Measurements from ENCODE around the gene RASGRP2.

Gene RASGRP2

DNA sequence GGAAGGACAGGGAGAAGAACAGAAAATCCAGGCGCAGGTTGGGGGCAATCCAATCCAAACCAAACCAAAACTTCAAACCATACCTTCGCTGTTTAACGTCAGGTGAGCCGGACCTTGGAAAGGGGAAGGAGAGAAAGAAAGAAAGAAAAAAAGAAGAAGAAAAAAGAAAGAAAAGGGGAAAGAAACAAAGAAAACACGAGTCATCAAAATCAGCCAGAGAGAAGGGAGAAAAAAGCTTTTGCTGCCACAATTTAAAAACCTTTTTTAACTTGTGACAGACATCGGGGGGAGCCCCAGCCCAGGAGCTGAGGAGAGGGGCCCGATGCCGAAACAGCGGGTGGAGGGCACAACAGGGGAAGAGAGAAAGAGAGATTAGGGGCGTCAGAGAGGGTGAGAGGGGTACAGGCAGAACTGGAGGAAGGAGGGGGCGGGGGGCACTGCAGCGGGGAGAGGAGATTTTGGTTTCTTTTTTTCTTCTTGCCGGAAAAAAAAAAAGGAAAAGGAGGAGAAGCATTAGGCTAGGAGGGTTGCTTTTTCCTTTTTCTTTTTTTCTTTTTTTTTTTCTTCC, 51.1 kb downstream of the RASGRP2 start:
- no peaks in the 10 kb centered on the region for H3K9me3 ChIP-seq (replicated peaks; ENCODE audit: low read length)
- peaks cover 58% of the 10 kb centered on the region for H3K27me3 ChIP-seq (ENCODE audit: control insufficient read depth, insufficient read depth, low read length)
- H3K4me1 ChIP-seq (ENCODE audit: control insufficient read depth, insufficient read depth, low read length), result peaks cover 6% of the 10 kb centered on the region
- H3K9ac ChIP-seq (ENCODE audit: low read depth, low read length), result no peak overlapping the region
- H3K36me3 ChIP-seq (ENCODE audit: insufficient read depth, low read length), result no peaks in the 10 kb centered on the region
- H3K4me2 ChIP-seq (ENCODE audit: low read length), result no peak overlapping the region
- H3K4me3 ChIP-seq (ENCODE audit: low read length), result no peak overlapping the region

DNA sequence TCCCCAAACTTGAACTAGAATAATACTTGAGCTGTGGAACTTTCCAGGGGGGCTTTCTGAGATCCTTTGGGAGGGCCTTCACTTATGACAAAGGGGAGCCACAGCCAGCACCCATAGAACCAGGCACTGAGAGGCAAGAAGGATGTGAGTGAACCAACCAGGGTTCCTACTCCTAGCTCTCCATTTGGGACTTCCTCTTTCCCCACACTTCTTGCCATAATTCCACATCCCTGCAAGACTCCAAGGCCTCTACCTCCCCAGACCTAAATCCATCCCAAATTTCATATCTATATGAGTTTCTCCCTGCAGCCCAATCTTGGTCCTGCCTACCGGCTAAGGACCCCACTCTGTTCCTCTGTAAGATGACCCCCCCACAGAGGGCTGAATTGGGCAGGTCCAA, 52.4 kb downstream of the RASGRP2 start:
- no peak overlapping the region for H3K9ac ChIP-seq (ENCODE audit: low read depth, low read length)
- H3K4me2 ChIP-seq (ENCODE audit: low read length), result no peak overlapping the region
- H3K9me3 ChIP-seq (replicated peaks; ENCODE audit: low read length), result no peaks in the 10 kb centered on the region
- H3K27me3 ChIP-seq (ENCODE audit: control insufficient read depth, insufficient read depth, low read length), result peaks cover 49% of the 10 kb centered on the region
- H3K4me1 ChIP-seq (ENCODE audit: control insufficient read depth, insufficient read depth, low read length), result peaks cover 8% of the 10 kb centered on the region
- H3K4me3 ChIP-seq (ENCODE audit: low read length), result no peak overlapping the region
- no peaks in the 10 kb centered on the region for H3K36me3 ChIP-seq (ENCODE audit: insufficient read depth, low read length)

DNA sequence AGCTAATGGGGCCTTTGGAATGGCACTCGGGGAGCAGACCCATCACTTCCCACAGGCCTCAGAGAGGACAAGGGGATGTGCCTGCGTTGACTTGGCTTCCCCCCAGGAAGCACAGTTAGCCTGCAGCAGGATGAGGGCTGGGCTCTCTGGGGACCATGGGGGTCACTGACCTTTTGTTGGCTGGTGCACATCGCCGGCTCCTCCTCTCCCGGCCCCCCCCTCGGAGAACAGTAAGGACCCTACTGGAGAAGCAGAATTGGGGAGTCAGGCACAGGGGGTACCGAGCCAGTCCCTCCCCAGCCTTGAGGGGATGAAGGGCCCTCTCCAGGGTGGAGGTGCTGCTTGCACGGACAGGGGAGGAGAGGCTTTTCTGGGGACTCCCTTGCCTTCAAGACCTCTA, 53.7 kb downstream of the RASGRP2 start:
- H3K4me2 ChIP-seq (ENCODE audit: low read length), result no peak overlapping the region
- H3K9me3 ChIP-seq (replicated peaks; ENCODE audit: low read length), result no peaks in the 10 kb centered on the region
- H3K4me3 ChIP-seq (ENCODE audit: low read length), result no peak overlapping the region
- H3K9ac ChIP-seq (ENCODE audit: low read depth, low read length), result no peak overlapping the region
- peaks cover 8% of the 10 kb centered on the region for H3K4me1 ChIP-seq (ENCODE audit: control insufficient read depth, insufficient read depth, low read length)
- no peaks in the 10 kb centered on the region for H3K36me3 ChIP-seq (ENCODE audit: insufficient read depth, low read length)
- H3K27me3 ChIP-seq (ENCODE audit: control insufficient read depth, insufficient read depth, low read length), result peaks cover 39% of the 10 kb centered on the region

DNA sequence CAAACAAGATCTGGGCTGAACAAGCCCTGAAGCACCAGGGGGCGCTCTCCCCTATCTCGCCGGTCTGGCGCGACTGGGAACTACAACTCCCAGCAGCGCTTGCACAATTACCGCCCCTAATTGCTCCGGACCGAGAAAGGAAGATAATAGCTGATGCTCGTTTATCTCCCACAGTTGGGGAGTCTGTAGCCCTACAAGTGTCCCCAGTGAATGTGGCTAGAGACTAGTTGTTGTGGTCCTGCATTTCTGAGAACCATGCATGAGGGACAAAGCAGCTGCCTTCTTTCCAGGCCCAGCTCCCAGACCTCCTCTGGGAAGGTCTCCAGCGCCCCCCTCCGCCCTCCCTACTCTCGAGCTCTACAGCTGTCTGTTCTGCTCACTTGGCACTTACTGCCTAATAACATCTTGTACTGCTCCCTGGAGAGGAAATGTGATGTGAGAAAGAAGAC, 55.4 kb downstream of the RASGRP2 start:
- Histone ChIP-seq H3K4me3 (ENCODE audit: low read length) (peak overlapping the region; percentile 71), H3K4me1 (ENCODE audit: control insufficient read depth, insufficient read depth, low read length) (peaks cover 8% of the 10 kb centered on the region), H3K4me2 (ENCODE audit: low read length) (peak overlapping the region; percentile 90), H3K9me3 (replicated peaks; ENCODE audit: low read length) (no peaks in the 10 kb centered on the region), H3K9ac (ENCODE audit: low read depth, low read length) (peak overlapping the region; percentile 48), H3K27me3 (ENCODE audit: control insufficient read depth, insufficient read depth, low read length) (peaks cover 39% of the 10 kb centered on the region), H3K36me3 (ENCODE audit: insufficient read depth, low read length) (no peaks in the 10 kb centered on the region)

DNA sequence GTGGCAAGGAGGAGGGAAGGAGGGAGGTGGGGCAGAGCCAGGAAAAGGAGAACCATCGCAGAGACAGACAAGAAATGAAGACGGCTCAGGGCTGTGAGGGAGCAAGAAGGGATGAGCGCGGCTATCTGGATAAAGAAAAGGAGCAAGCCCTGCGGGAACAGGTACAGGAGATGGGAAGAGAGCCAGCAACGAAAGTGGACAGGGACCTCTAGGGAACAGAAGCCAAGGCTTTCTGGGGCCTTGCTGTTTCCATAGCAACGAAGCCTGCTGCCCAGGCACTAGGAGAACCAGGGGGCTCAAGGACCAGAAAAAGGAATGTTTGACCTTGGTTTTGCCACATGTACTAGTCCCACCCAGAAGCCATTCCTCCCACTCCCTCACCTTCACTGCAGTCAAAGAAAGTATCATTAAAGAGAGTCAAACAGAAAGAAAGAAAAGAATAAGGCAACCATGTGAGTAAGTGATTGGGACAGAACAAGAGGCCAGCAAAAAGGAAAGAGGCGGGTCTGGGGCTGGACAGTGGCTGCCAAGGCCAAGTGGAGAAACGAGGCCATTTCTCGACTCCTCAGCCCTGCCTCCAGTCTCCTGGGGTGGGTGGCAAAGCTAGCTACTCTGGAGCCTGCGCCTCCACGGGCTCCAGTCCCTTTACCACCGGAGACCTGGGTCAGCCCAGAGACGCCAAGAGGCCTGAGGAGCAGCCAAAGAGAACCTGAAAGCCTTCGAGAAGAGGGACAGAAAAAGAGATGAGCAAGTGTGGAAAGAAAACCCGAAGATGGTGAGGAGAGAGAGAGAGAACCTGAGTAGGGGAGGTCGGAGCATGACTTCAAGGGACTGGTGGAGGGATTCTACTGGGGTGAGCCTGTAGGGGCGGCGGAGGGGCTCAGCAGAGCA, 56.1 kb downstream of the RASGRP2 start:
- Histone ChIP-seq H3K4me3 (ENCODE audit: low read length) (no peak overlapping the region), H3K27me3 (ENCODE audit: control insufficient read depth, insufficient read depth, low read length) (peaks cover 37% of the 10 kb centered on the region), H3K9me3 (replicated peaks; ENCODE audit: low read length) (no peaks in the 10 kb centered on the region), H3K9ac (ENCODE audit: low read depth, low read length) (no peak overlapping the region), H3K4me1 (ENCODE audit: control insufficient read depth, insufficient read depth, low read length) (peaks cover 8% of the 10 kb centered on the region), H3K4me2 (ENCODE audit: low read length) (peak overlapping the region; percentile 90), H3K36me3 (ENCODE audit: insufficient read depth, low read length) (no peaks in the 10 kb centered on the region)

DNA sequence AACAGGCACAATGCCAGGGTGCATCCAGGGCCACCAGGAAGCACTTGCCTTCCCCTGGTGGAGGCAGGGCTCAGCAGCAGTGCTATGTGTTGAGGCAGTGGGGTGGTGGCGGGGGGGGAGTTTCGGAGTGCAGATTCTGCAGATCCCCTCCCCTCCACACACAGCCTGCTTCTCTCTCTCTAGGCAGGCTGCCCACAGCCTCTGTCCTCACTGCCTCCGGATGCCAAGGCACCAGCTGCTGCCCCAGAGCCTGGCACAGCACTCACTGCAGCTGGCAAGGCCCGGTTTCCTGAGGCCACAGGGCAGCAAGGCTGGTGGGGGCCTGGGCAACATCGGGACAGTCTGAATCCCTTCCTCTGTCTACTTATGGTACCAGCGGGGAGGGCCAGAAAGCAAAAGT, 56.7 kb downstream of the RASGRP2 start:
- H3K27me3 ChIP-seq (ENCODE audit: control insufficient read depth, insufficient read depth, low read length), result peaks cover 40% of the 10 kb centered on the region
- no peak overlapping the region for H3K4me3 ChIP-seq (ENCODE audit: low read length)
- peaks cover 8% of the 10 kb centered on the region for H3K4me1 ChIP-seq (ENCODE audit: control insufficient read depth, insufficient read depth, low read length)
- no peaks in the 10 kb centered on the region for H3K9me3 ChIP-seq (replicated peaks; ENCODE audit: low read length)
- H3K4me2 ChIP-seq (ENCODE audit: low read length), result no peak overlapping the region
- H3K9ac ChIP-seq (ENCODE audit: low read depth, low read length), result no peak overlapping the region
- no peaks in the 10 kb centered on the region for H3K36me3 ChIP-seq (ENCODE audit: insufficient read depth, low read length)

DNA sequence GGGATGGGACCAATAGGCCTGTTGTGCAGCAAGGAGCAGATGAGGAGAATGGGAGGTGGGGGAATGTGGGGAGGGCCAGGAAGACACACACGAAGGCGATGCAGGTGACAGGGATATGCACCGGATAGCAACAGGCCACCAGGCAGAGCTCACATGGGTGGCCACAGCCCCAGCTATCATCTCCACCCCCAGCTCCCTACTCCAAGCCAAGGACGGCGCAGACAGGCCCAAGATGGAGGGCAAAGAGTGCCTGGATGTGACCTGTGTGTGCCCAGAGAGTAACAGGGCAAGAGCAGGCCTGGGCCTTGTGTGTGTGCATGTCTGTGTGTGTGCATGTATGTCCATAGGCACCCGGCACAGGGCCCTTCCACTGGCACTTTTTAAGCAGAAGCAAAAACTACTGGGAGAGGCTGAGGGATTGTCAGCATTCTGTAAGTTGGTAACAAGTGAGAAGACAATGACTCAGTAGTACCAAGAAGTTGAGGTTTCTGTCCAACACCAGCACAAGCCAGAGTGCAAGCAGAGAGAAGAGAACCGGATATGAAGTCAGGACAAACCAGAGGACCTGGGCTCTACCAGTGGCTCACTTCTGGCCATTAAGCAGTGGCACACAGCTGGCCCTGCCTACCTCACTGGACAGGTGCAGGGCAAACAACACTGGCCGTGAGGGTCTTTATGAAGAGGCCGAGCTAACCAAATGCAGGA, 57.3 kb downstream of the RASGRP2 start:
- peaks cover 8% of the 10 kb centered on the region for H3K4me1 ChIP-seq (ENCODE audit: control insufficient read depth, insufficient read depth, low read length)
- H3K9me3 ChIP-seq (replicated peaks; ENCODE audit: low read length), result no peaks in the 10 kb centered on the region
- no peak overlapping the region for H3K4me3 ChIP-seq (ENCODE audit: low read length)
- H3K9ac ChIP-seq (ENCODE audit: low read depth, low read length), result no peak overlapping the region
- H3K4me2 ChIP-seq (ENCODE audit: low read length), result no peak overlapping the region
- H3K27me3 ChIP-seq (ENCODE audit: control insufficient read depth, insufficient read depth, low read length), result peaks cover 40% of the 10 kb centered on the region
- no peaks in the 10 kb centered on the region for H3K36me3 ChIP-seq (ENCODE audit: insufficient read depth, low read length)

DNA sequence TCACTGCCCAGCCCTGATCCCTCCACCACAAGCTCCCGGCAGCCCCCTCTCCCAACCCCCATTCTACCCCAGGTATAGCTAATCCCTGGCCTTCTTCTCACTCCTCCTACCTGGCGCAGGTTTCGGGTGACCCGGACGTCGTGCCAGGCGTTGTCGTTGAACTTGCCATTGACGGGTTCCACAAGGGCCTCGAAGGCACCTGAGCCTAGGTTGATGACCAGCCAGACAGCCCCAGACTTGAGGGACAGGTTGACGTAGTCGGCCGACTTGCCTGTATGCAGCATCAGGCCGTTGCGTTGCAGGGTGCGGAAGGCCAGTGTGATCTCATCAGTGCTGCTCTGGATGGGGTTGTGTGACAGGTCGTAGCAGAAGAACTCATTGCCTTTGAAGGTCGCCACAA, 58.4 kb downstream of the RASGRP2 start:
- H3K9ac ChIP-seq (ENCODE audit: low read depth, low read length), result no peak overlapping the region
- H3K4me3 ChIP-seq (ENCODE audit: low read length), result no peak overlapping the region
- peaks cover 41% of the 10 kb centered on the region for H3K27me3 ChIP-seq (ENCODE audit: control insufficient read depth, insufficient read depth, low read length)
- H3K36me3 ChIP-seq (ENCODE audit: insufficient read depth, low read length), result no peaks in the 10 kb centered on the region
- H3K9me3 ChIP-seq (replicated peaks; ENCODE audit: low read length), result no peaks in the 10 kb centered on the region
- H3K4me1 ChIP-seq (ENCODE audit: control insufficient read depth, insufficient read depth, low read length), result peaks cover 8% of the 10 kb centered on the region
- no peak overlapping the region for H3K4me2 ChIP-seq (ENCODE audit: low read length)

DNA sequence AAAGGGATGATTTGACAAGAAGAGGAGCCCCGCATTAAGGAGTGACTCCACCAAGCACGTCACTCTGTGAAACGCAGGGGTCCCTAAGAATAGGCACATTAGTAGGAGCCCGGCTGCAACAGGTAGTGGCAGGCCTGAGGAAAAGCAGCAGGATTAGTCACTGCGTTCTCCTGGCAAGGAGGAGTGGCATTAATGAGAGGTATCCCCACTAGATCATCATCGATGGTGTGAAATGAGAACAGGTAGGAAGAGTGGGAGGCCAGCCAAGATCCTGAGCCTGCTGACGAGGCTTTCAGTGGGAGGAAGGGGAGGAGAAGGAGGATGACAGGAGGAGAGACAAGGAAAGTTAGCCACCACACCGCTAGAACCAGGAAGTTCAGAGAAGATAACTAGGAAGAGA, 59.6 kb downstream of the RASGRP2 start:
- peaks cover 8% of the 10 kb centered on the region for H3K4me1 ChIP-seq (ENCODE audit: control insufficient read depth, insufficient read depth, low read length)
- no peak overlapping the region for H3K4me2 ChIP-seq (ENCODE audit: low read length)
- no peak overlapping the region for H3K9ac ChIP-seq (ENCODE audit: low read depth, low read length)
- no peaks in the 10 kb centered on the region for H3K9me3 ChIP-seq (replicated peaks; ENCODE audit: low read length)
- peaks cover 51% of the 10 kb centered on the region for H3K27me3 ChIP-seq (ENCODE audit: control insufficient read depth, insufficient read depth, low read length)
- H3K4me3 ChIP-seq (ENCODE audit: low read length), result no peak overlapping the region
- H3K36me3 ChIP-seq (ENCODE audit: insufficient read depth, low read length), result no peaks in the 10 kb centered on the region

DNA sequence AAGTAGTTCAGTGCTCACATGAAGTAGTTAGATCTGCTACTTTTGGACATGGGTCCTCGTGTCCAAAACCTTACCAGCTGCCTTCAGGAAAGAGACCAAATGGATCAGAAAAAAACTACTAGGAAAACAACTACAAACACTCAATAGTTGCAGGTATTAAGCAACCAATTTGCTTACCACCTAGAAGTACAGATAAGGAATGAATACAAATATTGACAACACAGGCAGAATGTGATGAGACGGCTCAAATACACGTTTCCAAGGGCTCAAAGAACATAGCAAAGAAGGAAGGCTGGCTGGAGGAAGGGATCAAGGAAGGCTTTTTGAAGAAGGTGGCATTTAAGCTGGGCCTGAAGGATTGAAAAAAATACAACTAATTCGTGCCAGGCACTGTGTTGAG, 62.8 kb downstream of the RASGRP2 start:
- H3K4me2 ChIP-seq (ENCODE audit: low read length), result no peak overlapping the region
- peaks cover 73% of the 10 kb centered on the region for H3K27me3 ChIP-seq (ENCODE audit: control insufficient read depth, insufficient read depth, low read length)
- no peak overlapping the region for H3K4me3 ChIP-seq (ENCODE audit: low read length)
- H3K4me1 ChIP-seq (ENCODE audit: control insufficient read depth, insufficient read depth, low read length), result peaks cover 2% of the 10 kb centered on the region
- H3K36me3 ChIP-seq (ENCODE audit: insufficient read depth, low read length), result no peaks in the 10 kb centered on the region
- no peak overlapping the region for H3K9ac ChIP-seq (ENCODE audit: low read depth, low read length)
- no peaks in the 10 kb centered on the region for H3K9me3 ChIP-seq (replicated peaks; ENCODE audit: low read length)

DNA sequence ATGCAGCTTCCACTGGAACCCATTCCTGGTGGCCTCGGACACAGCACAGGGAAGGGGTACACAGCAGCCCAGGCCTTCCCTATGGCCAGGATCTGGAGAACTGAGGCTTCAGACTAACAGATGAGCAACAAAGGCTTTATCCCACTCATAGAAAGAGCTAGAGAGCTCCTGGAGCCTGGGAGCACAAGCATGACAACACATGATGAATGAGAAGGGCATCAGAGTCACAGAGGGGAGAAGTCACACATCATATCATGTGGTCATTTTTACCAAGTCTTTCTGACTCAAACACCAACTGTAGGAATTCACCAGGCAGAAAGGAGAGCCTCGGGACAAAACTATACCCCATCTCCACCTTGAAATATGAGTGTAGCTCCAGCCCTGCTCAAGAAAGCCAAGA, 64.1 kb downstream of the RASGRP2 start:
- no peaks in the 10 kb centered on the region for H3K36me3 ChIP-seq (ENCODE audit: insufficient read depth, low read length)
- peaks cover 75% of the 10 kb centered on the region for H3K27me3 ChIP-seq (ENCODE audit: control insufficient read depth, insufficient read depth, low read length)
- peaks cover 15% of the 10 kb centered on the region for H3K4me1 ChIP-seq (ENCODE audit: control insufficient read depth, insufficient read depth, low read length)
- no peak overlapping the region for H3K4me2 ChIP-seq (ENCODE audit: low read length)
- no peak overlapping the region for H3K9ac ChIP-seq (ENCODE audit: low read depth, low read length)
- H3K9me3 ChIP-seq (replicated peaks; ENCODE audit: low read length), result no peaks in the 10 kb centered on the region
- H3K4me3 ChIP-seq (ENCODE audit: low read length), result no peak overlapping the region
